H7 (cell line): ENCODE measurements around the gene SUPT5H. TPM values are rescaled to one million over a fixed set of nuclear protein-coding genes. Genes with fewer than 3 reads are reported as not detected.
A peak's percentile ranks its signal among the peaks of the same experiment; 100 is the strongest.

Source experiments
- DNase-seq: peaks from one replicate; pipeline ENCODE4 v3.0.0; 2012
- H3K27me3 ChIP-seq: 2 replicates; pipeline ENCODE4 v1.6.0; 2011; ENCODE audit warnings: mild to moderate bottlenecking, low read length; ENCODE audit not compliant: control insufficient read depth, insufficient read depth
- H3K36me3 ChIP-seq: replicated peaks from 2 replicates; pipeline ENCODE4 v1.5.1; 2011; ENCODE audit warnings: low read length; ENCODE audit not compliant: control insufficient read depth, insufficient read depth
- H3K4me3 ChIP-seq: 2 replicates; pipeline ENCODE4 v1.5.1; 2011; ENCODE audit warnings: low read depth, mild to moderate bottlenecking, control low read depth, low read length, moderate library complexity; ENCODE audit not compliant: insufficient read depth
- total RNA-seq: library from RNA; depleted of rRNA; stranded (reverse); fragments of >200 nt; shearing (Covaris generic); gene quantifications from 2 replicates; pipeline ENCODE4 v1.2.3, GENCODE V29; 2014

SUPT5H gene
- total RNA-seq, 1 experiment from 2014 or later = 82.1 TPM

- Histone ChIP-seq H3K27me3 (peaks cover 64% of the 10 kb centered on the region), H3K36me3 (no peaks in the 10 kb centered on the region), H3K4me3 (no peak overlapping the region)
- DNase-seq = no peak
Observed at GRCh38 chr19:39499932-39500331, 54.5 kb downstream of the SUPT5H start.

GRCh38 chr19:39500543-39500942 lies 55.2 kb downstream of the SUPT5H start:
- Histone ChIP-seq H3K4me3 (no peak overlapping the region), H3K36me3 (no peaks in the 10 kb centered on the region), H3K27me3 (peaks cover 70% of the 10 kb centered on the region)
- DNase-seq = no peak

GRCh38 chr19:39501340-39501739 lies 56.0 kb downstream of the SUPT5H start:
- no peak overlapping the region for H3K4me3 ChIP-seq
- peaks cover 77% of the 10 kb centered on the region for H3K27me3 ChIP-seq

GRCh38 chr19:39502640-39503417 lies 57.4 kb downstream of the SUPT5H start:
- no peaks in the 10 kb centered on the region for H3K36me3 ChIP-seq
- DNase-seq = peak; percentile 98
- H3K27me3 ChIP-seq = peaks cover 90% of the 10 kb centered on the region
- no peak overlapping the region for H3K4me3 ChIP-seq

More at GRCh38 chr19:39501340-39501739, 56.0 kb downstream of the SUPT5H start:
- DNase-seq = no peak
- H3K36me3 ChIP-seq = no peaks in the 10 kb centered on the region

GRCh38 chr19:39506598-39506943 lies 61.2 kb downstream of the SUPT5H start:
- H3K27me3 ChIP-seq = peaks cover 70% of the 10 kb centered on the region
- DNase-seq = no peak

GRCh38 chr19:39506944-39507714 lies 61.7 kb downstream of the SUPT5H start:
- Histone ChIP-seq H3K4me3 (peak overlapping the region; percentile 63), H3K27me3 (peaks cover 67% of the 10 kb centered on the region), H3K36me3 (no peaks in the 10 kb centered on the region)
- peak; percentile 97 for DNase-seq

More at GRCh38 chr19:39506598-39506943, 61.2 kb downstream of the SUPT5H start:
- Histone ChIP-seq H3K4me3 (peak overlapping the region; percentile 63; the same call in 1 of the 2 replicates), H3K36me3 (no peaks in the 10 kb centered on the region)

- H3K36me3 ChIP-seq = no peaks in the 10 kb centered on the region
- DNase-seq = no peak
- H3K4me3 ChIP-seq = peak overlapping the region; percentile 63
- H3K27me3 ChIP-seq = peaks cover 61% of the 10 kb centered on the region
Observed at GRCh38 chr19:39507715-39508364, 62.5 kb downstream of the SUPT5H start.

- no peak overlapping the region for H3K4me3 ChIP-seq
- peaks cover 61% of the 10 kb centered on the region for H3K27me3 ChIP-seq
- no peak for DNase-seq
- no peaks in the 10 kb centered on the region for H3K36me3 ChIP-seq
Observed at GRCh38 chr19:39508629-39509028, 63.2 kb downstream of the SUPT5H start.

- no peak overlapping the region for H3K4me3 ChIP-seq
- DNase-seq = no peak
- H3K36me3 ChIP-seq = no peaks in the 10 kb centered on the region
- peaks cover 61% of the 10 kb centered on the region for H3K27me3 ChIP-seq
Observed at GRCh38 chr19:39509233-39509632, 63.9 kb downstream of the SUPT5H start.

- DNase-seq = no peak
- peaks cover 47% of the 10 kb centered on the region for H3K27me3 ChIP-seq
- no peaks in the 10 kb centered on the region for H3K36me3 ChIP-seq
- no peak overlapping the region for H3K4me3 ChIP-seq
Observed at GRCh38 chr19:39512988-39513387, 67.6 kb downstream of the SUPT5H start.

GRCh38 chr19:39514840-39515550 lies 69.6 kb downstream of the SUPT5H start, which contains the start of gene SELENOV:
Gene SELENOV, plus strand, starts transcription at chr19:39515139. Its CDS starts 74 bp downstream, at chr19:39515213.
- peak; percentile 93 for DNase-seq
- H3K27me3 ChIP-seq = peaks cover 34% of the 10 kb centered on the region

GRCh38 chr19:39515551-39516191 lies 70.3 kb downstream of the SUPT5H start:
- Histone ChIP-seq H3K4me3 (peak overlapping the region; percentile 80), H3K27me3 (peaks cover 34% of the 10 kb centered on the region), H3K36me3 (no peaks in the 10 kb centered on the region; the same call in 1 of the 2 replicates)
- peak; percentile 92 for DNase-seq

More at GRCh38 chr19:39514840-39515550, 69.6 kb downstream of the SUPT5H start, which contains the start of gene SELENOV:
- Histone ChIP-seq H3K36me3 (no peaks in the 10 kb centered on the region; the same call in 1 of the 2 replicates), H3K4me3 (peak within 1 kb of the TSS; percentile 80)

- no peak for DNase-seq
- peak overlapping the region; percentile 80 for H3K4me3 ChIP-seq
- H3K36me3 ChIP-seq = no peaks in the 10 kb centered on the region; the same call in none of the 2 replicates
- peaks cover 34% of the 10 kb centered on the region for H3K27me3 ChIP-seq
Observed at GRCh38 chr19:39516270-39516669, 70.9 kb downstream of the SUPT5H start.
